ENCODE results near the gene CYB5A.

Gene CYB5A

GRCh38 chr18:74255131-74255616, 36.6 kb downstream of the CYB5A start:
- no peak for DNase-seq (ENCODE audit: low read depth)
- no peak overlapping the region for H3K4me3 ChIP-seq (ENCODE audit: low read length)
- TF ChIP-seq CTCF (conservative IDR thresholded peaks at IDR 0.05; ENCODE audit: low read depth, low read length) = no peak

- no peak for TF ChIP-seq CTCF (conservative IDR thresholded peaks at IDR 0.05; ENCODE audit: low read depth, low read length)
- no peak overlapping the region for H3K4me3 ChIP-seq (ENCODE audit: low read length)
- no peak for DNase-seq (ENCODE audit: low read depth)
These were observed 39.7 kb downstream of the CYB5A start for GRCh38 chr18:74252039-74252395.

- H3K4me3 ChIP-seq (ENCODE audit: low read length) = no peak overlapping the region
- no peak for DNase-seq (ENCODE audit: low read depth)
- no peak for TF ChIP-seq CTCF (conservative IDR thresholded peaks at IDR 0.05; ENCODE audit: low read depth, low read length)
These were observed 40.3 kb downstream of the CYB5A start for GRCh38 chr18:74251297-74252038.

GRCh38 chr18:74250131-74250530, 41.6 kb downstream of the CYB5A start:
- DNase-seq (ENCODE audit: low read depth) = no peak
- TF ChIP-seq CTCF (conservative IDR thresholded peaks at IDR 0.05; ENCODE audit: low read depth, low read length) = no peak
- no peak overlapping the region for H3K4me3 ChIP-seq (ENCODE audit: low read length)

- TF ChIP-seq CTCF (conservative IDR thresholded peaks at IDR 0.05; ENCODE audit: low read depth, low read length) = no peak
- H3K4me3 ChIP-seq (ENCODE audit: low read length) = no peak overlapping the region
- no peak for DNase-seq (ENCODE audit: low read depth)
These were observed 42.4 kb downstream of the CYB5A start for GRCh38 chr18:74249181-74249968.

GRCh38 chr18:74248595-74248994, 43.2 kb downstream of the CYB5A start:
- no peak for DNase-seq (ENCODE audit: low read depth)
- no peak overlapping the region for H3K4me3 ChIP-seq (ENCODE audit: low read length)
- TF ChIP-seq CTCF (conservative IDR thresholded peaks at IDR 0.05; ENCODE audit: low read depth, low read length) = no peak
